ENCODE results near the gene PDZRN4.

Gene PDZRN4

GRCh38 chr12:41362931-41363330, 174.8 kb downstream of the PDZRN4 start:
- DNase-seq (ENCODE audit: low read depth) = no peak

- DNase-seq (ENCODE audit: low read depth) = no peak
Measured at GRCh38 chr12:41364211-41364610, 176.1 kb downstream of the PDZRN4 start.

- no peak for DNase-seq (ENCODE audit: low read depth)
Measured at GRCh38 chr12:41365653-41366171, 177.6 kb downstream of the PDZRN4 start.

GRCh38 chr12:41367726-41368405, 179.7 kb downstream of the PDZRN4 start:
- no peak for DNase-seq (ENCODE audit: low read depth)

GRCh38 chr12:41380878-41381277, 192.8 kb downstream of the PDZRN4 start:
- no peak for DNase-seq (ENCODE audit: low read depth)

GRCh38 chr12:41402801-41403200, 214.7 kb downstream of the PDZRN4 start:
- no peak for DNase-seq (ENCODE audit: low read depth)

- DNase-seq (ENCODE audit: low read depth) = no peak
Measured at GRCh38 chr12:41407232-41407799, 219.2 kb downstream of the PDZRN4 start.

- no peak for DNase-seq (ENCODE audit: low read depth)
Measured at GRCh38 chr12:41409628-41410027, 221.5 kb downstream of the PDZRN4 start.

- DNase-seq (ENCODE audit: low read depth) = no peak
Measured at GRCh38 chr12:41418586-41418985, 230.5 kb downstream of the PDZRN4 start.

- DNase-seq (ENCODE audit: low read depth) = no peak
Measured at GRCh38 chr12:41419131-41419893, 231.2 kb downstream of the PDZRN4 start.

GRCh38 chr12:41424651-41425050, 236.5 kb downstream of the PDZRN4 start:
- no peak for DNase-seq (ENCODE audit: low read depth)

- DNase-seq (ENCODE audit: low read depth) = no peak
Measured at GRCh38 chr12:41433460-41433859, 245.3 kb downstream of the PDZRN4 start.

GRCh38 chr12:41436076-41436475, 248.0 kb downstream of the PDZRN4 start:
- no peak for DNase-seq (ENCODE audit: low read depth)

GRCh38 chr12:41437563-41437962, 249.4 kb downstream of the PDZRN4 start:
- no peak for DNase-seq (ENCODE audit: low read depth)

- DNase-seq (ENCODE audit: low read depth) = no peak
Measured at GRCh38 chr12:41438854-41439541, 250.9 kb downstream of the PDZRN4 start.

- DNase-seq (ENCODE audit: low read depth) = no peak
Measured at GRCh38 chr12:41439801-41440200, 251.7 kb downstream of the PDZRN4 start.

- DNase-seq (ENCODE audit: low read depth) = no peak
Measured at GRCh38 chr12:41441180-41441579, 253.1 kb downstream of the PDZRN4 start.

- DNase-seq (ENCODE audit: low read depth) = no peak
Measured at GRCh38 chr12:41442896-41443295, 254.8 kb downstream of the PDZRN4 start.

GRCh38 chr12:41443690-41444089, 255.6 kb downstream of the PDZRN4 start:
- no peak for DNase-seq (ENCODE audit: low read depth)

GRCh38 chr12:41452838-41453407, 264.8 kb downstream of the PDZRN4 start:
- DNase-seq (ENCODE audit: low read depth) = no peak

GRCh38 chr12:41453409-41453808, 265.3 kb downstream of the PDZRN4 start:
- DNase-seq (ENCODE audit: low read depth) = no peak

Data from activated gamma-delta T cell treated with anti-CD3 and anti-CD28 coated beads, Interleukin-2, amount 50 U/mL, for 16 hours (primary cell).